HG03039 (cell line): ENCODE data around the gene SNX33.

Experiments used
- ATAC-seq: cut with Tn5 transposase; IDR thresholded peaks from one replicate; pipeline ENCODE4 v1.9.1; 2021; ENCODE audit warnings: mild to moderate bottlenecking, moderate library complexity; ENCODE audit not compliant: unreplicated experiment

SNX33 gene

GRCh38 chr15:75640483-75641178 lies 7.1 kb upstream of the SNX33 start:
- ATAC-seq = peak; percentile 24

DNA sequence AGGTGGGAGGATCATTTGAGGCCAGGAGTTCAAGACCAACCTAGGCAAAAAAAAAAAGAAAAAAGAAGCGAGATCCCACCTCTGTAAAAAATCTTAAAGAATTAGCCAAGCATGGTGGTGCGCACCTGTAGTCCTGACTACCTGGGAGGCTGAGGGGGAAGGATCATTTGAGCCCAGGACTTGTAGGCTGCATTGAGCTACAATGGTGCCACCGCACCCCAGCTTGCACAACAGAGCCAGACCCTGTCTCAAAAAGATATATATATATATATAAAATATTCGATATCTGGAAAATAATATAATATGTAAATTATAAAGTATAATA lies 6.6 kb upstream of the SNX33 start:
- no peak for ATAC-seq

- ATAC-seq = no peak
Measured at GRCh38 chr15:75641603-75642002, 6.1 kb upstream of the SNX33 start.

GRCh38 chr15:75644376-75644775 lies 3.3 kb upstream of the SNX33 start:
- ATAC-seq = no peak

DNA sequence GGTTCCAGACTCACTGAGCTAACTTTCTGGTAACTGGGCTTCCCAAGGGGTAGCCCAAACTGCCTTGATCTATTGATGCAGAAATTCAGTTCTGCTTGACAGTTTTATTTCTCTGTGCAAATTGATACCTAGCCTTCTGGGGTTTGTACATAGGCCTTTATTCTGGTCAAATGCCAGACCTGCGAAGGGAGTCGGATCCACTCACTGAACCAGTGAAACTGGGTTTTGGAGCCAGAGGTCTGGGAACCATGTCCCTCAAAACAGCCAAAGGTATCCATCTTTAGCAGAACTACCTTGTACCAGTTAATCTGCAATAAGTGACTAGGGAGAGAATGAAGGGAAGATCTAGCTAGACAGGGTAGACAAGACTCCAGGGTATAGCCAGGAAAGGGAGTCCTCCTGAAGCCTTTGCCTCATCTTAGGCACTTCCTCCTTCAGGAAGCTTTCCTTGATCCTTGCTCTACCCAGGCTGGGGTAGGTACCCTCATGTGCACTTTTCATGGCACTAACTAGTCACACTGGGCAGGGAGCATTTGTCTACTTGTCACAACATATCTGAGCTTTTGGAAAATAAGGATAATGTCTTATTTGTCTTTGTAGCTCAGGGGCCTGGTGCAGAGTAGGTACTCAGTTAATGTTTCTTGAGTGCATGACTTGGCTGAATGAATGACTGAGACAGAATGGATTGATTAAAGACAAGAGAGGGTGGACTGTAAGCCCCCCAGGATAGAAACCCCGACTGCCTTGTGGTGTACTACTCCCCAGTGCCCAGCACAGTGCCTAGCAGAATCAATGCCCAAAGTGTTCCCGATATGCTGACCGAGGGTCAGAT lies 1.4 kb upstream of the SNX33 start:
- ATAC-seq = no peak

GRCh38 chr15:75646944-75647364 lies 758 bp upstream of the SNX33 start:
- ATAC-seq = no peak

DNA sequence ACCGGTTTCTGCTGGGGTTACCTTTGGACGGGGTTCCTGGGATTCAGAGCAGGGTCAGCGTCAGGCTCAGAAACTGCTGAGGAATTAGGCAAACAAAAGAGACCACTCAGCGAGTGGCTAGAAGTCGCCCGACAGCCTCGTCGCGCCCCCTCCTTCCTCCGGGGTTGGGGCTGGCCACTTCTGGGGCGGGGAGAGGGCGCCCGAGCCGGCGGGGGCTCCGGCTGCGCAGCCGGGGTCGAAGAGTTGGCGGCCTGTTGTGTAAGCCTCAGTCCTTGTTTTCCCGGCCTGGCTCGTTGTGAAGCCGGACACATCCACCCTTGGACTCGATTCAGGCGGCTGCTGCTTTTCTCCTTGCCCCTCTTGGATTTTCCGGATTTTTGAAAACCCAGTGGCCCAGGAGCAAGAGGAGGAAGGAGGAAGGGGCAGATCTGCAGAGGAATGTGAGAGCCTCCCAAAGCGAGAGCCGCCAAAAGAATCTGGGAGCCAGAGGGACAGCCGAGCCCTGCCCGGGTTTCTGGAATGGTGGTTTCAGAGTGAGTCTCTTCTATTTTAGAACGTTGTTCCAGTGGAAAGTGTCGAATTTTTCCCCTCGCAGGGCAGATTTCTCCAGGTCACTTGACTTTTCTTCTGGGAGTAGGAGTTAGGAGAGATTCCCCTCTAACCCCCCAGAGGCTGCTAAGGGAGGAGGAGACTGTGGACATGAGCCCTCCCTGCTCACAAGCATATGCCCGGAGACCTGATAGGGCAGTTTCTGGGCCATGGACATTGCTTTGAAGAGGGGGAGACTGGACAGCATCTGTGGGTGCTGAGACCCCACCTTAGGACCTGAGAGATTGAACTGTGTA lies 666 bp downstream of the SNX33 start:
- no peak for ATAC-seq

DNA sequence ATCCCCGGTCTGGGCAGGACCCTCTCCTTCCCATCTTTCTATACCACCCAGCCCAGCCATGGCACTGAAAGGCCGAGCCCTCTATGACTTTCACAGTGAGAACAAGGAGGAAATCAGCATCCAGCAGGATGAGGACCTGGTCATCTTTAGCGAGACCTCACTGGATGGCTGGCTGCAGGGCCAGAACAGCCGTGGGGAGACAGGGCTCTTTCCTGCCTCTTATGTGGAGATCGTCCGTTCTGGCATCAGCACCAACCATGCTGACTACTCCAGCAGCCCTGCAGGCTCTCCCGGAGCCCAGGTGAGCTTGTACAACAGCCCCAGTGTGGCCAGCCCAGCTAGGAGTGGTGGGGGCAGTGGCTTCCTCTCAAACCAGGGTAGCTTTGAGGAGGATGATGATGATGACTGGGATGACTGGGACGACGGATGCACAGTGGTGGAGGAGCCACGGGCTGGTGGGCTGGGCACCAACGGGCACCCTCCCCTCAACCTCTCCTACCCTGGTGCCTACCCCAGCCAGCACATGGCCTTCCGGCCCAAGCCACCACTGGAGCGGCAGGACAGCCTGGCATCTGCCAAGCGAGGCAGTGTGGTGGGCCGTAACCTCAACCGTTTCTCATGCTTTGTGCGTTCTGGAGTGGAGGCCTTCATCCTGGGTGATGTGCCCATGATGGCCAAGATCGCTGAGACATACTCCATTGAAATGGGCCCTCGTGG lies 1.5 kb downstream of the SNX33 start:
- no peak for ATAC-seq

- no peak for ATAC-seq
Measured at GRCh38 chr15:75649848-75650247, 2.1 kb downstream of the SNX33 start.

DNA sequence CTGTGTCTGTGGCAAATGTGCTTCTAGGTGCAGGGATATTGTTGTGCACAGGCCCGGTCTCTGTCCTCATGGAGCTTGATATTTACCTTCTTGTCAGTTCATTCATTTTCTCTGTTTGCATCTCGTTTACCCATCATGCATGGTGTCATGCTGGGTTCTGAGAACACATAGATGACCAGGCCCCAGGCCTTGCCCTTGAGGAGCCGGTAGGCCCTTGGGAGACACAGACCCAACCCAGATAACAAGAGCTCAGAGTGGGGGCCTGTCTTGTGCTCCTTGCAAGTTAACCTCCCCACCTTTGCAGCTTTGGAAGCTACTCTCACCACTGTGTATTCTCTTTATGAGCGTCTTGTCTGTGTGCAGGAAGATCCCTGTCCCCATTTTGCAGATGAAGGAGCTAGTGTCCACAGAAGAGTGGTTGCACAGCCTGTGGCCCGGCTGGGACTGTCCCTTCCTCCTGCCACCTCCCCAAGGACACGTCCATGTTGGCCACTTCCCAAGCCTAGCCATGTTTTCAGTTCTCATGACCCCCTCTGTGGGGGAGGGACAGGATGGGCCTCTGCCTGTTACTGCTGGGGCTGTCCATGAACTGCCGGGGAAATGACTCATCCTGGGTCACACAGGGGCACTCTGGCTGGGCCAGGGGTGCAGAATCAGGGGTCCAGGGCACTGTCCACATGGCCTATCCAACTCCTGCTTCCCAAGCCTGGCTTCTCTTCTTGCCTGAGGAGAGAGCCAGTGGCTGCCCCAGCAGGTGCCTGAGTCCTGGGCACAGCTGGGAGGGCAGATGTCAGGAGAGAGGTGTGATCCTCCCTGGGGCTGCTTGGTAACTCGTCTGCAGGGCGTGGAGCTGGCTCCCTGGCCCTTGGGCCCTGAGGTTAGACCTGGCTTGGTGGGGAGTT lies 3.4 kb downstream of the SNX33 start:
- ATAC-seq = no peak

GRCh38 chr15:75651810-75652543 lies 4.3 kb downstream of the SNX33 start:
- ATAC-seq = no peak

- no peak for ATAC-seq
Measured at GRCh38 chr15:75653347-75653913, 5.7 kb downstream of the SNX33 start.

- ATAC-seq = no peak
Measured at GRCh38 chr15:75654201-75654907, 6.6 kb downstream of the SNX33 start.

DNA sequence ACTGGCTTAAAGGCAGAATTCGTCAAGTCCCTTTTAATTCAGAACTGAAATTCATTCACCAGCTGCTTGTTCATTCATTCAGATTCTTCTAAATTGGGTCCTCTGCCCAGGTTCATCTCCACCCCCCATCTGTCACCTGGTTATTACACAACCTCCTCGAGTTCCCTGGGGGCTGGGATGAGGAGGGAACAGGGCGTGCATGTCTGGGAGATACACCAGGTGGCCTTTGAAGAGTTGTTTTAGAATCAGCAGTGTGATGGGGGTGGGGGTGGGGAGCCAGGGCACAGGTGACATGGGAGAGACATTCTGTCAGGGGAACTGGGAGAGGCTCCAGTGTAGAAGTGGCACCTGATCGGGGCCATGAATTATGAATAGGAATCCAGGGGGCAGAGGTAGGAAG lies 8.2 kb downstream of the SNX33 start:
- no peak for ATAC-seq

- no peak for ATAC-seq
Measured at GRCh38 chr15:75656331-75656730, 8.6 kb downstream of the SNX33 start.

GRCh38 chr15:75656813-75657212 lies 9.1 kb downstream of the SNX33 start:
- no peak for ATAC-seq

- no peak for ATAC-seq
Measured at GRCh38 chr15:75659141-75659771, 11.5 kb downstream of the SNX33 start.
